Endometrium (tissue), 2 donors: ENCODE results near the gene PTPMT1.
"Not testable (repeated sequence)": the region's sequence is repeated elsewhere in the genome, so short reads cannot be mapped to it uniquely, and the experiment has no call there.

Source experiments
- FAIRE-seq: peaks from 2 replicates; lab custom pipeline; 2012; peaks lifted over from hg19 to GRCh38; lab: Jason Lieb, UNC
- donor health status: control.
- donor health status: control.

PTPMT1 gene

GRCh38 chr11:47550288-47551047 is 14.9 kb upstream of the PTPMT1 start:
- FAIRE-seq: no peak

- FAIRE-seq: no peak
These were observed 14.3 kb upstream of the PTPMT1 start for GRCh38 chr11:47551086-47551485.

GRCh38 chr11:47552056-47552565 is 13.3 kb upstream of the PTPMT1 start:
- no peak for FAIRE-seq

- no peak for FAIRE-seq
These were observed 12.6 kb upstream of the PTPMT1 start, which contains the start of gene CELF1 for GRCh38 chr11:47552566-47553405. TSS of gene CELF1 (minus strand) at chr11:47553132. CDS start at chr11:47499523, 53,609 bp downstream.

- no peak for FAIRE-seq
These were observed 12.0 kb upstream of the PTPMT1 start for GRCh38 chr11:47553406-47553743.

GRCh38 chr11:47557004-47557403 is 8.4 kb upstream of the PTPMT1 start:
- not testable (repeated sequence) for FAIRE-seq

GRCh38 chr11:47558695-47559094 is 6.7 kb upstream of the PTPMT1 start:
- peak; percentile 94 for FAIRE-seq

- FAIRE-seq: no peak
These were observed 5.0 kb upstream of the PTPMT1 start for GRCh38 chr11:47560426-47560825.

- not testable (repeated sequence) for FAIRE-seq
These were observed 3.0 kb upstream of the PTPMT1 start for GRCh38 chr11:47562393-47562792.

GRCh38 chr11:47564366-47564765 is 1.0 kb upstream of the PTPMT1 start:
- not testable (repeated sequence) for FAIRE-seq

- no peak for FAIRE-seq
These were observed 463 bp upstream of the PTPMT1 start for GRCh38 chr11:47564933-47565339.

- no peak for FAIRE-seq
These were observed 825 bp downstream of the PTPMT1 start for GRCh38 chr11:47566149-47566698.

GRCh38 chr11:47569646-47570045 is 4.2 kb downstream of the PTPMT1 start:
- FAIRE-seq: no peak

GRCh38 chr11:47570651-47571356 is 5.4 kb downstream of the PTPMT1 start:
- FAIRE-seq: no peak

- FAIRE-seq: no peak
These were observed 5.9 kb downstream of the PTPMT1 start for GRCh38 chr11:47571357-47571729.

GRCh38 chr11:47571895-47572294 is 6.5 kb downstream of the PTPMT1 start:
- FAIRE-seq: no peak

- FAIRE-seq: no peak
These were observed 7.4 kb downstream of the PTPMT1 start for GRCh38 chr11:47572715-47573255.

GRCh38 chr11:47573321-47573720 is 7.9 kb downstream of the PTPMT1 start:
- no peak for FAIRE-seq

GRCh38 chr11:47577460-47578041 is 12.2 kb downstream of the PTPMT1 start:
- FAIRE-seq: no peak

- no peak for FAIRE-seq
These were observed 13.4 kb downstream of the PTPMT1 start, which contains the start of the genes KBTBD4 and NDUFS3 for GRCh38 chr11:47578524-47579494. TSS of gene KBTBD4 (minus strand) at chr11:47578970. CDS start at chr11:47578951, 19 bp downstream. TSS of gene NDUFS3 (plus strand) at chr11:47579074. CDS start at chr11:47579092, 18 bp downstream.
